HG03354 (cell line): ENCODE measurements around the gene EMC10.

Experiments
- ATAC-seq: cut with Tn5 transposase; IDR thresholded peaks from one replicate; pipeline ENCODE4 v1.9.1; 2021; ENCODE audit warnings: mild to moderate bottlenecking; ENCODE audit not compliant: unreplicated experiment, poor library complexity, severe bottlenecking

EMC10 gene

DNA sequence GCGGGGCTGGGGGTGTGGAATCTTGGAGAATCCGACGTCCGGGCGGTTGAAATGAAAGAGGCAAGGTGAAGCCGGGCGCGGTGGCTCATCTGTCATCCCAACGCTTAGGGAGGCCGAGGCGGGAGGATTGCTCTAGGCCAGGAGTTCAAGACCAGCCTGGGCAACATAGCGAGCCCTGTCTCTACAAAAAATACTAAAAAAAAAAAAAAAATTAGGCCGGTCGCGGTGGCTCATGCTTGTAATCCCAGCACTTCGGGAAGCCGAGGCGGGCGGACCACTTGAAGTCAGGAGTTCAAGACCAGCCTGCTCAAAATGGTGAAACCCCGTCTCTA lies 566 bp downstream of the EMC10 start:
- no peak for ATAC-seq

DNA sequence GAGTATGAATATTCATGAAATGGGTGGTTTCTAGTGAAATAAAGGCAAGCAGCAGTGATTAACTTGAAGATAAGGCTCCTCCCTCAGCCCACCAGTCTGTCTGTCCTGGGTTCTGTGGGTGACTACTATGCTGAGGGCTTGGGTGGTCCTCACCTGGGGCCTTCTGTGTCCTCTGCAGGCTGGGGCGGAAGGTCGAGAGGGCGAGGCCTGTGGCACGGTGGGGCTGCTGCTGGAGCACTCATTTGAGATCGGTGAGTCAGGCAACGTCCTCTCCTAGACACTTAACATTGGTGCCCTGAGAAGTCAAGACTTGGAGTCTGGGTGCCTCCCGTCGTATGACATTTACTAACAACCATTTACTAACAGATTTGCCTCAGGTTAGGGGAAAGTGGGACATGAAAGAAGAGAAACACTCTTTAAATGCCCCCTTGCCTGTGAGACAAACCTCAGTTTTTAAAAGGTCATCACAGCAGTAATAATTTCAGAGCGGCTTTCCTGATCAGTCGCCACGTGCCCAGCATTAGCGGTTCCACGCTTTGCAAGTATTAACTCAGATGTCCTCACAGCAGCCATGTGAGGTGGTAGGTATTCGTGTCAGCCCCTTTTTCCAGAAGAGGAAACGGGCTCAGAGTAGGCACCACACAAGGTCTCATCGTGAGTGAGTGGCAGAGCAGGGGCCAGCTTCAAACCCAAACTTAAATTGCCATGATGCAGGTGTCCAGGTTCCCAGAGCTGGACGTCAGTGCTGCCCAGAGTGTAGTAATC lies 1.6 kb downstream of the EMC10 start:
- no peak for ATAC-seq

DNA sequence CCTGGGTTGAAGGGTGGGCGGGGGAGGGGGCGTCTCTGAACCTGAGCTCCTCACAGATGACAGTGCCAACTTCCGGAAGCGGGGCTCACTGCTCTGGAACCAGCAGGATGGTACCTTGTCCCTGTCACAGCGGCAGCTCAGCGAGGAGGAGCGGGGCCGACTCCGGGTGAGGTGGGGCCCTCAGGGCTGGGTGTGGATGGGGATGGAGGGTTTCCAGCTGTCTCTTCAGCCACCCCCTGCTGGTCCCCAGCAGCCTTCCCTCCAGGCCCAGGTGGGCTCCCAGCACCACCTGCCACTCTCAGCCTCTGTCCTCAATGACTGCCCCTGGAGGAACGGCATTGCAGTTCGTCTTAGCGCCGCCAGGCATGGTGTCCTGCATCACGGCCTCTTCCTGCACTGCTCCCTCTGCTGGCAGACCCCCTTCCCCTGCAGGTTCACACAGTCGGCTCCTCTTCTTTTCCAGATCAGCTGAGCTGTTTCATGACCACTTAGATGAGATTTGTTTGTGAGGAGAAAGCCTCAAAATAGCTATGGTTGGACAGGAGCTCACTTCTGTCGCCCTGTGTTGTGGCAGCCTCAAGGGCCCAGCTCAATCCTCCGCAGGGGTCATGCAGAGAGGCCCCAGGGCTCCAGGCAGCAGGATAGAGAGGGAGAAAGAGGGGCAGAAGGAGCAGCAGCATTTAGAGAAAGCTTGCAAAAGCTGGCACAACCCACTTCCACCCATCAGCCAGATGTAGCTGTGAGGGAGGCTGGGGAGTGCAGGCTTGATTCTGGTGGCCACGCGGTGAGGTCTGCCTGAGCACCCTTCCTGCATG lies 2.8 kb downstream of the EMC10 start:
- ATAC-seq: no peak

GRCh38 chr19:50479761-50480251 lies 3.5 kb downstream of the EMC10 start:
- no peak for ATAC-seq

DNA sequence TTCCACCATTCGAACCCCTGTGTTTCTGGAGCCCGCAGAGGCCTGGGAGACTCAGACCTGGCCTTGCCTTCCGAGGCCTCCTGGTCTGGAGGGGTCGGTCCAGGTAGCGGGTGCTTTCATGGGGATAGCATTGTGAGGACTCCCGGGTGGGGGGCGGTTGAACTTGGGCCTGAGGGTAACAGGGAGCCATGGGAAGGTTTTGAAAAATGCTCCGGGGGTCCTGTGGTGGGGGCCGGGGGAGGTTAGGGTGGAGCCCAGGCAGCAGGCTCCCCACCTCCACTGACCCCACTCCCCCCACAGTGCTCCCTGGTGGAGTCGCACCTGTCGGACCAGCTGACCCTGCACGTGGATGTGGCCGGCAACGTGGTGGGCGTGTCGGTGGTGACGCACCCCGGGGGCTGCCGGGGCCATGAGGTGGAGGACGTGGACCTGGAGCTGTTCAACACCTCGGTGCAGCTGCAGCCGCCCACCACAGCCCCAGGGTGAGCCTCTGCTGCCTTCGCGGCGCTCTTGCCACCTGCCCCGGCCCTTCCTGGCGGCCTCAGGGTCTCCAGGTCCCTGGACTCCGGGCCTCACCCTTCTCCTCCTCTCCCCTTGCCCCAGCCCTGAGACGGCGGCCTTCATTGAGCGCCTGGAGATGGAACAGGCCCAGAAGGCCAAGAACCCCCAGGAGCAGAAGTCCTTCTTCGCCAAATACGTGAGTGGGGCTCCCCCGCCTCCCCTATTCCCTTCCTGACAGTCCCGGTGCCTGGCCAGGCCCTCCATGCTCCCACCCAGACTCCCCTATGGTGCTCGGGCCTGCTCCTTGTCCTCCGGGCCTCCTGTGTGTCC lies 4.2 kb downstream of the EMC10 start:
- ATAC-seq: no peak

DNA sequence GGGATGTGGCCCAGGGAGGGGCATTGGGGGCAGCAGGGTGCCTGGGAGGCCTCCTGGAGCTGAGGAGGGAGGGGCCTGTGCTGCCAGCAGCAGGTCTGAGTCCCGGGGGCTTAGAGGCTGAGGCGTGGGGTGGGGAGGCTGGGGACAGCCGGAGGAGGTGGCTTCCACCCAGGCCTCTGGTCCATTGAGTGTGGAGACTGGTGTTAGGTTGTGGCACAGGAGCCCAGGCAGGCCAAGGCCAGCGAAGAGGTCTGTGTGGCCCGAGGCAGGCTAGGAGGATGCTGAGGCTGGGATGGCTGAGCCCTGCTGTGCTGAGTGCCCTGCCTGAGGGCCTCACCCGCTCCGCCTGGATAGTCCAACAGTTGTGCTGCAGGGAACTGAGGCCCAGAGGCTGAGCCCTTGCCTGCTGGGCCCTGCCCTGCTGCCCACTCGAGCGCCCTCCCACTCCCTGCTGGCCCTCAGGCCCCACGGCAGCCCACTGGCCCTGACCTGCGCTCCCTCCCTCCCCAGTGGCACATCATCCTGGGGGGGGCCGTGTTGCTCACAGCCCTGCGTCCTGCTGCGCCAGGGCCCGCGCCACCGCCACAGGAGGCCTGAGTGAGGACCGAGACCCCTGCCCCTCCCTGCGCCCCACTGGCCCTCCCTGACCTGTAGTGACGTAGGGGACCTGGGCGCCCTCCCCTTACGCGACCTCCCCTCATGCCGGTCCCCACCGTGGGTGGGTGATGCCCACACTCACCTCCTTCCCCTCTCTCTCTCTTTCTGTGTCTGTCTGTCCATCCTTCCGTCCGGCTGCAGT lies 5.2 kb downstream of the EMC10 start:
- ATAC-seq: no peak

DNA sequence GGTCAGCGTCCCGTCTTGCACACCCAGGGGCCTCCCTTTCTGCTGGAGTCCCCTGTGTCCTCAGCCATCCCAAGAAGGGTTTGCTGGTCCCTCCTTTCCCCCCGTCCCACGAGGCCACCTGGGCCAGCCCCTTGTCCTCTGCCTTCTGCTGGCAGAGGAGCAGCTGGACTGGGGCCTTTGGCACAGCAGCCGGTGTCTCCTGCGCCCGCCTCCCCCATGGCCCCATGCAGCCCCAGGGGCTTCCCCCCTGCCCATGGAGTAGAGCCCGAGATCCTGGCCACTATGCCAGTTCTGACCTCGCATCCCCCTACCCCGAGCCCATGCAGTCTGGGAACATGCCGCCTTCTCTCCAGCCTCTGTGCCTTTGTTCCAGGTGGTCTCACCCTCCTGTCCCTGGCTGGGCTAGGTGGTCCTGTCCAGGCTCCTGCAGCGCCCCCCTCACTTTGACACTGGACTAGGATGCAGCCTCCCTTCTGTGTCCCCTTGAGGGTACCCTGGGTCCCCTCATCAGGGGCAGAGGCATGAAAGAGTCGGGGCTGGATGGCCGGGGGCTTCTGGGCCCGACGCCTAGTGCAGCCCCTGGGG lies 6.1 kb downstream of the EMC10 start:
- ATAC-seq: no peak

- ATAC-seq: no peak
These were observed 6.6 kb downstream of the EMC10 start for GRCh38 chr19:50482916-50483315.

GRCh38 chr19:50485284-50485955 lies 9.1 kb downstream of the EMC10 start:
- ATAC-seq: no peak

- ATAC-seq: no peak
These were observed 10.7 kb downstream of the EMC10 start for GRCh38 chr19:50486823-50487515.

DNA sequence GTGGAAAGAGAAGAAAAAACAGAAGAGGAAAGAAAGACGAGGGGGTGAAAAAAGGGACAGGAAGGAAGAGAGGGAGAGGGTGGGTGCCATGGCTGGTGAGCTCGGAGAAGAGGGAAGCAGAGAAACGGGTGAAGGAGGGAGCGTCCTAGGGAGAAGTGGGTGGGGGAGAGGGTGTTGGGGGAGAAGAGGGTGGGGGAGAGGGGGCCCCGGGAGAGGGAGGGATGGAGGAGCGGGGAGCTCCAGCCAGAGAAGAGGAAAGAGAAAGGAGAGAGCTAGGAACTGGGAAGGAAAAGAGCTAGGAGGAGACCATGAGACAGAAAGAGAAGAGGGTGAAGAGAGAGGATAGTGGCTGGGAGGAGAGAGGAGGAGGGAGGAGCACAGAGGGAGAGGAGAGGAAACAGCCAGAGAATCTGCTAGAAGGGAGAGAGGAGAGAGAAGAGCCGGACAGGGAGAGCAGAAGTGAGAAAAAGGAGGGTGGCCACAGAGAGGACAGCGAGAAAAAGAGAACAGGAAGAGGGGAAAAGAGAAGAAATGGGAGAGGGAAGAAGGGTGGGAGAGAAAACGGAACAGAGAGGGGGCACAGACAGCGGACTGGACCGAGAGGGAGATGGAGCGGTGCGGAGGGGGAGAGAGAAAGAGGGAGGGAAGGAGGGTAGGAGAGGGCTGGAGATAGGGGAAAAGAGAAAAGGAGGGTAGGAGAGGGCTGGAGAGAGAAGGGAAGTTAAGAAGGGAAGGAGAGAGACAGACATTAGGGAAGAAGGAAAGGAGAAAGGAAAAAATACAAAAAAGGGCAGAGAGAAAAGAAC lies 12.3 kb downstream of the EMC10 start:
- no peak for ATAC-seq

- no peak for ATAC-seq
These were observed 13.2 kb downstream of the EMC10 start for GRCh38 chr19:50489461-50490011.

- ATAC-seq: no peak
These were observed 14.1 kb downstream of the EMC10 start for GRCh38 chr19:50490411-50490811.

DNA sequence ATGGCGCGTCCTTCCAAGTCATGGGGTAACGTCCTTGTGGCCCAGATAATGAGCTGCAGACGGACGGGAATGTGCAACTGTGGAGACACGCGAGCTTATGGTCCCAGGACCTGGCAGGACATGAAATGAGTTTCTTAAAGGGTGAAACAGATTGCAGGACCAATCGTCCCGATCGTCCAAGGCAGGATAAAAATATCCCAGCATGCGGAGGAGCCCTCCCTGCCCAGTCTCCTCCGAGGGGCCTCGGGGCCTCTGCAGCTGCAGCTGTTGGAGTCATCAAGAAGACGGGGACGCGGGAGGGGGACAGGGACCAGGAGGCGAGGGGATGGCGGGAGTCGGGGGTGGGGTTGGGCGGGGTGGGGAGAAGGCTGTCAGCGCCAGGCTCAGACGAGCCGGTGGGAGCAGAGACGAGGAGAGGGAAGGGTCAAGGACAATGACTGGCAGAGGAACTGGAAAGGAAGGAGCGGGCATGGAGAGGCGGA lies 14.7 kb downstream of the EMC10 start:
- ATAC-seq: no peak

DNA sequence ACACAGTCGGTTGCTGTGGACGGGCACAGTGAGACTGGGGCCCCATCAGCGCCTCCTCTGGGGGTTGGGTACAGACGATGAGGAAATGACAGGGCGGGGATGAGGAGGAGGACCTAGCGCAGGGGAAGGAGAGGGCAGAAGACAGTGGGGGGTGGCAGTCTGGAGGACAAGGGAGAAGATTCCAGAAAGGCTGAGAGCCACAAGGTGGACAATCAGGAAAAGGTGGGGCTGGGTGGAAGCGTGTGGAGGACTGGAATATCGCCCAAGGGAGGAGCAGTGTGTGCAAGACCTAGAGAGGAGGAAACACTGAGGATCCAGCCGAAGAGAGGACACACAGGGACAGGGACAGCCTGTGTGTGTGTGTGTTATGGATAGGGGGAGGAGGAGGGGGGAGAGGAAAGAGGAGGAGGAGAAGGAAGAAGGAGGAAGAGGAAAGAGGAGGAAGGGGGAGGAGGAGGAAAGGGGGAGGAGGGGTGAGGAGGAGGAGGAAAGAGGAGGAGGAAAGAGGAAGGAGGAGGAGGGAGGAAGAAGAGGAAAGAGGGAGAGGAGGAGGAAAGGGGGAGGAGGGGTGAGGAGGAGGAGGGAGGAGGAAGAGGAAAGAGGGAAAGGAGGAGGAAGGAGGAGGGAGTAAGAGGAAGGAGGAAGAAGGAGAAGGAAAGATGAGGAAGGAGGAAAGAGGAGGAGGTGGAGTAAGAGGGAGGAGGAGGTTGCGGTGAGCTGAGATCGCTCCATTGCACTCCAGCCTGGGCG lies 16.2 kb downstream of the EMC10 start:
- no peak for ATAC-seq

- no peak for ATAC-seq
These were observed 16.9 kb downstream of the EMC10 start for GRCh38 chr19:50493171-50493570.
